ENCODE results near the gene KDM4D.
A peak's percentile ranks its signal among the peaks of the same experiment; 100 is the strongest.

KDM4D gene

DNA sequence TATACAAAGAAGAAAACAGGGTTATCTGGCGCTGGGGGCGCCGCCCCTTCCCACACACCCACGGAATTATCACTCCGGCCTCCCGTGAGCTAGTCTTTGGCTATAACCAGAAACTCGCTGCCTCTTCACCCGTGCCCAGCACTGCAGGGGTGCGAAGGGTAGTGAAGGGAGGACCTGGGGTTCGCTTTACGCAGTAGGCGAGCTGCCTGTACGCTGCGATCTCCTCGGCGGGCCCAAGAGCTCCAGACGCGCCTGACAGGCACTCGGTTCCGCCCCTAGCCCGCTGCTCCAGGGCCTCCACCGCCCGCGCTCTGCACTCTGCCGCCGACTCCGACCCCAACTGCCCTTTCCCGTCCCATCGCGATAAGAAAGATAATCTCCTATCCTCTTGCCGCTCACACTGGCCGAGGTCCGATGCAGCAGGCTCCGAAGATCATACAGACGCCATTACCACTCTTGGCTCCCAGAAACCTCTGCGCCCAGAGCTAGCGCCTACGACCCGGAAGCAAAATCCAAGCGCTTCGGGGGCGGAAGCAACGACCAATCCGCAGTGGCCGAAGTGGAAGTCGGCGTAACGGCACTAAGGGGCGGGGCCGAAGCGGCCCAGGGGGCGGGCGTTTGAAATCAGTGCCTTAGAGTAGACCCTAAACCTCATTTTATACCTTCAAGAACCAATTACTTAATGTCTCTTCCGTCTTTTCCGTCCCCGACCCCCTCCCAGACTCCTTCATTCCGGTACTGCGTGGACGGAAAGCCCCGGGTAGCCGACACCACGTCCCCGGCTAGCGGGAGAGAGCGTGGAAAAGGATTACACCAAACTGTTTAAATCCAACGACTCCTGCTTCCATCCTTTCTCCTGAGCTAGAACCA lies at the start of gene KDM4D, which contains the start of gene CWC15:
Gene KDM4D (plus strand): TSS at position 611 of the 870 bp plus-strand sequence. CDS start 23,664 bp downstream, outside the sequence.
Gene CWC15 (minus strand): TSS at position 458 of the 870 bp plus-strand sequence. CDS start 1,371 bp downstream, outside the sequence.
- Histone ChIP-seq H2AFZ (ENCODE audit: low read depth, low read length) (peak within 1 kb of the TSS; percentile 98), H3K4me2 (ENCODE audit: insufficient read depth, low read length) (peak within 1 kb of the TSS; percentile 72), H3K27ac (ENCODE audit: low read length) (peak within 1 kb of the TSS; percentile 90), H3K4me3 (ENCODE audit: low read depth in 1 of 2, low read length in 2 of 2) (peak within 1 kb of the TSS; percentile 80 to 98), H3K9me3 (ENCODE audit: insufficient read depth, low read length, severe bottlenecking) (no peaks in the 10 kb centered on the region), H3K27me3 (ENCODE audit: insufficient read depth, low read length, poor library complexity) (no peaks in the 10 kb centered on the region), H3K9ac (ENCODE audit: low read depth, low read length) (peak within 1 kb of the TSS; percentile 86), H3K4me1 (ENCODE audit: insufficient read depth, low read length) (peaks cover 36% of the 10 kb centered on the region), H4K20me1 (ENCODE audit: insufficient read depth, low read length) (peaks cover 7% of the 10 kb centered on the region; the same call in 1 of the 2 replicates), H3K79me2 (ENCODE audit: insufficient read depth, low read length) (peaks cover 26% of the 10 kb centered on the region), H3K36me3 (ENCODE audit: insufficient read depth, low read length) (peaks cover 42% of the 10 kb centered on the region)
- peak; percentile 99 for ATAC-seq (ENCODE audit: insufficient read depth, low read depth)
- TF ChIP-seq, protein P1, sequence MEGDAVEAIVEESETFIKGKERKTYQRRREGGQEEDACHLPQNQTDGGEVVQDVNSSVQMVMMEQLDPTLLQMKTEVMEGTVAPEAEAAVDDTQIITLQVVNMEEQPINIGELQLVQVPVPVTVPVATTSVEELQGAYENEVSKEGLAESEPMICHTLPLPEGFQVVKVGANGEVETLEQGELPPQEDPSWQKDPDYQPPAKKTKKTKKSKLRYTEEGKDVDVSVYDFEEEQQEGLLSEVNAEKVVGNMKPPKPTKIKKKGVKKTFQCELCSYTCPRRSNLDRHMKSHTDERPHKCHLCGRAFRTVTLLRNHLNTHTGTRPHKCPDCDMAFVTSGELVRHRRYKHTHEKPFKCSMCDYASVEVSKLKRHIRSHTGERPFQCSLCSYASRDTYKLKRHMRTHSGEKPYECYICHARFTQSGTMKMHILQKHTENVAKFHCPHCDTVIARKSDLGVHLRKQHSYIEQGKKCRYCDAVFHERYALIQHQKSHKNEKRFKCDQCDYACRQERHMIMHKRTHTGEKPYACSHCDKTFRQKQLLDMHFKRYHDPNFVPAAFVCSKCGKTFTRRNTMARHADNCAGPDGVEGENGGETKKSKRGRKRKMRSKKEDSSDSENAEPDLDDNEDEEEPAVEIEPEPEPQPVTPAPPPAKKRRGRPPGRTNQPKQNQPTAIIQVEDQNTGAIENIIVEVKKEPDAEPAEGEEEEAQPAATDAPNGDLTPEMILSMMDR (IDR thresholded peaks at IDR 0.05; ENCODE audit: borderline replicate concordance, extremely low read depth, low read length, poor library complexity, severe bottlenecking), result no peak
- no peak for TF ChIP-seq EZH2 (IDR thresholded peaks at IDR 0.05; ENCODE audit: borderline replicate concordance, low read depth, low read length, severe bottlenecking)
- peak; percentile 94 for DNase-seq

DNA sequence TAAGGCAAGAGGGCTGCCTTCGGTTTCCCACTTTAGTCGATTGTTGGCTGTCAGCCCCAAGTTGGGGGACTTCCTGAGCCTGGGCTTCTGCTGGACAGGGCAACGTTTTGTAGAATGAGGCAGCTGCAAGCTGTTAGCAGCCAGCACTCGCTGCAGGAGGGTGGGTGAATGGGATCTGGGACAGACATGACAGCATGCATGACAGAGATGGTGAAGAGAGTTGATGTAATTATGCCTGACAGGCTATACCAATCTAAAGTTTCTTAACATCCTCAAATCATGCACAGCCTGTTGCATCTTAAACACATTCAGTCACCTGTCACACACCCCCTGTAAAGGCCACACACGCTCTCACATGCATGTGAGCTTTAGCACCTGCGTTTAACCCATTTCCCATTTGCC lies 49.3 kb upstream of the KDM4D start:
- TF ChIP-seq, protein P1 (IDR thresholded peaks at IDR 0.05; ENCODE audit: borderline replicate concordance, extremely low read depth, low read length, poor library complexity, severe bottlenecking), result no peak
- no peak for TF ChIP-seq EZH2 (IDR thresholded peaks at IDR 0.05; ENCODE audit: borderline replicate concordance, low read depth, low read length, severe bottlenecking)
- ATAC-seq (ENCODE audit: insufficient read depth, low read depth), result peak; percentile 62
- H3K27ac ChIP-seq (ENCODE audit: low read length), result peak overlapping the region; percentile 80

DNA sequence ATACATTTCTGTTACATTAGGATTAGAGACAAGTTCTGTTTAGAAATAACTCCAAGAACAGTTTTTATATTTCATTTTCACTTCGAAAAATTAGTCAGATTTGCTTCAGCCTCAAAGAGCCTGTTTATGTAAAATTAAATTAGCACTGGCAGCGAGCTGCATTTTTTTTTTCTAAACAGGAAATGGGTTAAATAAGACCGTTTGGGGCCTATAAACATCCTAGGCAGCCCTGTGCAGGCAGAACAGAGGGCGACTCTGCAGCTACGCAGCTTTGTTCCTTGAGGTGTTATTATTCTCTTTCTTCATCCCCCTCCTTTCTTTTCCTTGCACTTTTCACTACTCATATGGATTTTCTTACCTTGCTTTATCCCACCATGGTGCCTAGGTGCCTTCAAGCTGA lies 48.9 kb upstream of the KDM4D start:
- peaks cover 6% of the 10 kb centered on the region for H3K9me3 ChIP-seq (ENCODE audit: insufficient read depth, low read length, severe bottlenecking)
- no peaks in the 10 kb centered on the region for H3K27me3 ChIP-seq (ENCODE audit: insufficient read depth, low read length, poor library complexity)
- no peaks in the 10 kb centered on the region for H3K36me3 ChIP-seq (ENCODE audit: insufficient read depth, low read length)
- DNase-seq (peak; percentile 65), ATAC-seq (ENCODE audit: insufficient read depth, low read depth) (peak; percentile 84)
- TF ChIP-seq, protein P1 (IDR thresholded peaks at IDR 0.05; ENCODE audit: borderline replicate concordance, extremely low read depth, low read length, poor library complexity, severe bottlenecking), result peak; percentile 12
- TF ChIP-seq EZH2 (IDR thresholded peaks at IDR 0.05; ENCODE audit: borderline replicate concordance, low read depth, low read length, severe bottlenecking), result no peak
- H3K4me3 ChIP-seq (ENCODE audit: low read depth in 1 of 2, low read length in 2 of 2), result peak overlapping the region in 1 of 2 experiments; percentile 39; a peak in 2 of 4 replicates
- peak overlapping the region; percentile 21; the same call in 1 of the 2 replicates for H3K4me2 ChIP-seq (ENCODE audit: insufficient read depth, low read length)
- peak overlapping the region; percentile 33; the same call in 1 of the 2 replicates for H3K9ac ChIP-seq (ENCODE audit: low read depth, low read length)
- H2AFZ ChIP-seq (ENCODE audit: low read depth, low read length), result peak overlapping the region; percentile 58
- H3K4me1 ChIP-seq (ENCODE audit: insufficient read depth, low read length), result peaks cover 24% of the 10 kb centered on the region
- peak overlapping the region; percentile 80 for H3K27ac ChIP-seq (ENCODE audit: low read length)
- no peaks in the 10 kb centered on the region for H4K20me1 ChIP-seq (ENCODE audit: insufficient read depth, low read length)
- no peaks in the 10 kb centered on the region for H3K79me2 ChIP-seq (ENCODE audit: insufficient read depth, low read length)

More for the DNA sequence above, 49.3 kb upstream of the KDM4D start:
- Histone ChIP-seq H3K4me2 (ENCODE audit: insufficient read depth, low read length) (no peak overlapping the region), H3K4me1 (ENCODE audit: insufficient read depth, low read length) (peaks cover 24% of the 10 kb centered on the region), H3K36me3 (ENCODE audit: insufficient read depth, low read length) (no peaks in the 10 kb centered on the region), H2AFZ (ENCODE audit: low read depth, low read length) (peak overlapping the region; percentile 38), H3K79me2 (ENCODE audit: insufficient read depth, low read length) (no peaks in the 10 kb centered on the region), H3K9me3 (ENCODE audit: insufficient read depth, low read length, severe bottlenecking) (peaks cover 6% of the 10 kb centered on the region), H3K9ac (ENCODE audit: low read depth, low read length) (peak overlapping the region; percentile 33; the same call in 1 of the 2 replicates), H3K27me3 (ENCODE audit: insufficient read depth, low read length, poor library complexity) (no peaks in the 10 kb centered on the region), H3K4me3 (ENCODE audit: low read depth in 1 of 2, low read length in 2 of 2) (no peak overlapping the region), H4K20me1 (ENCODE audit: insufficient read depth, low read length) (no peaks in the 10 kb centered on the region)
- peak; percentile 43 for DNase-seq
